IPS-NIHi7 (cell line): Measurements from ENCODE around the gene NAGA.
"Not testable (repeated sequence)": the region's sequence is repeated elsewhere in the genome, so short reads cannot be mapped to it uniquely, and the experiment has no call there.

ENCODE experiments used
- DNase-seq: peaks from one replicate; pipeline ENCODE4 v3.0.0; 2012; ENCODE audit warnings: mixed read lengths; ENCODE audit errors: extremely low spot score

NAGA gene

GRCh38 chr22:42076764-42077485, 6.3 kb upstream of the NAGA start:
- DNase-seq: no peak

- DNase-seq: no peak
Observed at GRCh38 chr22:42074846-42075676, 4.4 kb upstream of the NAGA start.

DNA sequence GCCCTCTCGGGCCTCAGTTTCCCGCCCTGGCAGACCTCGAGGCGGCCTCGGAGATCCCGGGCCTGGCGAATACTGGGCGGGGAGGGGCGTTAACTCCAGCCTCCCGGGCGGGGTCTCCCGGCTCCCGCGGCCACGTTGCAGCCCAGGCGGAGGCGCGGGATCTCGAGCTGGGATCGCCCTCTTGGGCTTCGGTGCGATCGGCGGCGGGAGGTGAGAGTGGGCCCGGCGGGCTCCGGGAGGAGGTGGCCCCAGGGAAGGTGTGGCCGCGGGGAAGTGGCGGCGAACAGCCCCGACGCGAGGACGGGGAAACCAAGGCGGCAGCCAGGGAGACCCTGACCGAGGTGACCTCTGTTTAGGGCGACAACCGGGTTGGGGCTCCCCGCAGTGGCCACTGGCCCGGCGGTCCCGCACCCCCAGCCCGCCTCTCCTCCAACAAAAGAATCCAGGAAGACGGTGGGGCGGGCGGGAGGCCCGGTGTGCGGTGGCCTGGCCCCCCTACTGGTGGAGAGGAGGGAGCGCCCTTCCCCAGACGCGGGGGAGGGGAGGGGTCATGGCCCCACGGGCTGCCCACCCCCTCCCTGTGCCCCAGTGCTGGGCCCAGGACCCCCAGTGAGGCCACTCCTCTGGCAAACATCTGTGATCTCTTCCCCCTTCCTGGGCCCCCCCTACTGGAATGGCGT, 3.7 kb upstream of the NAGA start, which contains the start of gene PHETA2:
PHETA2 (plus strand) TSS at position 117 of the 680 bp plus-strand sequence. CDS start 3,046 bp downstream, outside the sequence.
- peak; percentile 48 for DNase-seq

DNA sequence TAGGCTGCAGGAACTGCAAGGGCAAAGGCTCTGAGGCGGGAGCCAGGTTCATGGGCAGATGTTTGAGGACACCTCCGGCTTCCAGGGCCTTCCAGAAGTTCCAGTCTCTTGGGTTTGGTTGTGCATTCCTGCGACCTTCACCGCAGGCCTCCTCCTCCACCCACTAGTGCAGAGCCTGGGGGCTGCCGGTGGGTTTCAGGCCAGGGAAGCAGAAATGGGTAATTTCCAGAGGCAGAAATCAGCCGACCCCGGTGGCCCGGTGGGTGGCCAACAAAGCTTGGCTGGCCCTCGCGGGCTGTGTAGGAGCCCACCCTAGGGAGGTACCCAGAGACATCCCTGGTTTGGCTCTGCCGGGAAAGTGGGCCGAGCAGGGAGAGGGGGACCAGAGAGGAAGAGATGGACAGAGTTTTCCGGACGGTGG, 3.0 kb upstream of the NAGA start:
- no peak for DNase-seq

DNA sequence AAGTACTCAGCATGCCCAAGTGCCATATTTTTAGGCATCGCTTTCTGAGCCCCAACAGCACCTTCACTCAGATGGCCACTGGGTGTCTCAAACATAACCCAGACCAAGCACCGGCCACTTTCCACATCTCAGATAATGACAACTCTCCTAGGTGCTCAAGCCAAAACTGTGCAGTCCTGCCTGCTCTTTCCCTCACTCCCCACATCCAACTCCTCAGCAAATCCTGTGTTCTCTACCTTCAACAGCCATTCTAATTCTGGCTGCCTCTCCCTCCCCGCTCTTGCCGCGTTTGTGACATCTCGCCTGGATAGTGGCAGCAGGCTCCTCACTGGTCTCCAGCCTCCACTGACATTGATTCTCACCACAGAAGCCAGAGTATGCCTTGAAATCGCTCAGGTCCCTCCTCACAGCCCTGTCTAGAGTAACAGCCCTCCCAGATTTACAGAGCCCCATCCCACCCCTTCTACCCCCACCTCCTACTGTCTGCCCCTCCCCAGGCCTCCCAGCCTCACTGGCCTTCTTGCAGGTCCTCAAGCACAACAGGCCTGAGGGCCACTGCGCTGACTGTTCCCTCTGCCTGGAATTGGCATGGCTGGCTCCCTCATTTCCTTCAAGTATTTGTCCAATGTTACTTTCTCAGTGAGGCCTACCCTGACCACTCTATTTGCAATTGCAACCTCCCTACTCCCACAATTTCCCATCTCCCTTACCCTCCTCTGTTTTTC, 2.2 kb upstream of the NAGA start:
- DNase-seq: no peak

GRCh38 chr22:42071508-42071907, 896 bp upstream of the NAGA start:
- not testable (repeated sequence) for DNase-seq

GRCh38 chr22:42069801-42070516, 653 bp downstream of the NAGA start:
- DNase-seq: peak; percentile 40

DNA sequence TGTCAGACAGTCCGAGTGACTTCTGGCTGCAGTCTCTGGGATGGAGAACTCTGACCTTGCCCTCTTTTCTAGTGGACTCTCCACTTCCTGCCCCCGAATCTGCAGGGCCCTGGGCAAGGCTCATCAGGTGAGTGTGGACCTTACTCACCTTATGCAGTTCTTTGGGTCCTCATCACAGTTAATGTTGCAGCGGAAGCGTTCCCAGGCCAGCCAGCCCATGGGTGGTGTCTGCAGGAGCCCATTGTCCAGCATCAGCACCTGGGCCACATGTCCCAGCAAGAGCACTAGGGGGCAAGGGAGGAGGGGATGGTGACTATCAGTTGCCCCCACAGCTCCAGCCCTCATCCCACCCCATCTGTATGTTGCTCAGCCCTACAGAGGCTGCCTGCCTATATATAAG, 2.3 kb downstream of the NAGA start:
- no peak for DNase-seq

DNA sequence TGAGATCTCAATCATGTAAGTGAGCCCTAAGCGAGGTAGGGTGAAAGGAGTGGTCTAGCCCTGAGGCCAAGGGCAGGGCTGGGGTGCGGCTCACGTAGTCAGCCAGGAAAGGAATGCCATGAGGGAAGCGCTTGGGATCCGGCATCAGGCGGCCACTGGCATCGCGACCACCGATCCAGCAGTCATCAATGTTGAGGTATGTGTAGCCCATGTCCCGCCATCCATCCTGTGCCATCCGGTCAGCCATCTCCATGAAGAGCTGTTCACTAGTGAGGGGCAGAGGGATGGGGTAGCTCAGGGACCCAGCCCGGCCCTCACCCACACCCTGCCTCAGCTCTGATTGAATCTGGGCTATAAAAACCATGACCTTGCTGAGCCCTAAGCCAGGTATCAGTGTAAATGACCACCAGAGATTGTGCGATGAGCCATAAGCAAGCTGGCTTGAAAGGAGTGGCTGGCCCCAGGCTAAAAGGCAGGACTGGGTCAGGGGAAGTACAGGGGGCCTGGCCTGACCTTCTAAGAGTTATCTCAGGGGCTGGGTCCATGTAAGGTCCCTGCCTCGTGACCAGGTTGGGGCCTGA, 2.9 kb downstream of the NAGA start:
- DNase-seq: no peak

GRCh38 chr22:42066937-42067336, 3.7 kb downstream of the NAGA start:
- DNase-seq: no peak

DNA sequence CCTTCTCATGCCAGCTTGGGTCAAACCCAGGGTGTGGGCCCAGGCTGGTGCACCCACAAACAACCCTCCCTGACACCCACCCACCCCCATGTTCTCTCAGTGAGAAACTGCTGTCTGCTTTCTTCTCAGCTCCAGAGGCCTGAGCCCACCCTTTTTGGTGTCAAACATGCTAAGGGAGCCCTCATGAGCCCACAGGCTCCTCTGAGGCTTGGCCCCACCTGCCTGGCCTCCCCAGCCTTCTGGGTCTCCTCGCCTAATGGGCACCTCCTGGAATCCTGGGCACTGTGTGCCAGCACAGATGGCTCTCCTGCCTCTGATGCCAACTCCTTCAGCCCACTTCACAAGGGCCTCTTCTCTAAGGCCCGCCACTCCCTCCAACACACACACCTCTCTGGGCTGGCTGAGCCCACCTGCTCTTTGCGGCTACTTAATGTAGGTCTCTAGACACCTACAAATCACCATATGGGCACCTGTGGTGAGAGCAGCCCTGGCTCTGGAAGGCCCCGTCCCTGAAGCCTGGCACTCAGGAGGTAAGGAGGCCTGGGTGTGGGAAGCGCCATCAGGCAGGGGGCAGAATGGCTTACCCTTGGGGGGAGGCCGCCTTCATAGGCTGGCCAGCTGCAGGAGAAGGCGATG, 4.4 kb downstream of the NAGA start:
- DNase-seq: no peak

DNA sequence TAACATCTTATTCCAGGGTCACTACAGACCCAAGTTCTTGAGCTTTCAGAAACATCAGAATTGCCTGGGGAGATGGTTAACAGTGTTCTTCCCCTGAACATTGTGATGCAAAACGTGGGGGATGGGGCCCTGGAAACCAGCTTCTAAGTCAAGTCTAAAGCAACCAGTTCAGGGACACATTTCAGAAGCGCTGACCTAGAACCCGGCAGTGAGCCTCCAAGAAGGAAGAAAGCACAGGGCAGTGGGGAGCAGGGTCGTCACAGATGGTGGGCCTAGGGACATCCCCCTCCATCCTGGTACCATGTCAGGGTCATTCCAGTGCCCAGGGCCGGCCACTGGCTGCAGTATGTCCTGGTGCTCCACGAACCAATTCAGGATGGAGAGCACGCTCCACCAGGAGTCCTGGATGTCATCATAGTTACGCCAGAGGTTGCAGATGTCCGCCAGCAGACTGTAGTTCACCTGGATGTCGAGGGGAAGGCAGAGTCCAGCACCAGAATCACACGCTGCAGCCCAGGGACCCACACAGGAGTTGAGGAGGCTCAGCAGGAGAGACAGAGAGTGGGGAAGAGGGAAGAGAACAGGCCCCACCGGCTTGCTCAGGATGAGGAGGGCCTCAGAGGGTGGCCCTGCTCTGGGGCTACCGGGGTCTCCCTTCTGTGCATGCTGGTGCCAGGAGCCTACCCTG, 5.0 kb downstream of the NAGA start:
- DNase-seq: peak; percentile 55

DNA sequence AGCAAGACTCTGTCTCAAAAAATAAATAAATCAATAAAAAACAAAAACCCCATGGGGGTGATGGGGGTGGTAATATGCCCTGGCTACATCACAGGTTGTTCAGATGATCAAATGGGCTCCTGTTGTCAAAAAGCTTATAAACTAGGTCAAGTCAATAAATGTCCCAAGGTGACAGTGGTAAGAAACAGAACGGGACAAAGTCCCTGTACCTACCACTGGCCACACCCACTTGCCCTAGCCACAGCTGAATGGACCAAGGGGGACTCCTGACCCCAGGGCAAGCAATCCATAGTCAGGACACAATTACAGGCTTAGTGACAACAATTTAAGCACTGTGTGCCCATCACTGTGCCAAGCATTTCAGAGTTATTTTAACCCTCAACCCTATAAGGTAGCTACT, 6.0 kb downstream of the NAGA start:
- DNase-seq: no peak

DNA sequence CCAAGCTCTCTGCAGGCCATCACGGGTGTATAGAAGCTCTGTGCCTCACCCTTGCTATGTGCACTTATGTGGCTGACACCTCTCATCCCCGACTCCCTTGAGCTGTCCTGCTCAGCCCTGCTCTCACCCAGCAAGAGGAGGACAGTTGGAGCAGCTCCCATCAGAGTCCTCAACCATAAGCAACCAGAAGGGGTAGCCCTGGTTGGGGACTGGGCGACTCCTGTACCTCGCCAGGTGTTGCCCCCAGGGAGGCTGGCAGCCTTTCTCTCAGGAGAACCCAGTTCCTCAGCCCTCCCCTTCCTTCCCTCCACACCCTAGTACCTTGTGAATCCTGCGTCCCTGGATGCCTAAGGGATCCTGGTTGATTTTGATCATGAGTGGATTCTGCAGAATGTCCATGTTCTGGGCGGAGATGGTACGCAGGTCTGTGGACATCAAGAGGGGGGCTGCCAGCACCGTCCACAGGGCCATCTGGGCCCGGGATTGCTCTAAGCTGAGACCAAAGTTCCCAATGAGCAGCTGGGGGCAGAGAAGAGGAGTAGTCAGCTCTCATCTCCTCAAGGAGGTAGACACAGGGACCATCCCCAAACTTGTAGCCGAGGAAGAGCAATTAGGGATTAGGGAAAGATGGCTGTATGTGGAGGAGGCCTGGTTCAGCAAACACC, 8.0 kb downstream of the NAGA start:
- no peak for DNase-seq

DNA sequence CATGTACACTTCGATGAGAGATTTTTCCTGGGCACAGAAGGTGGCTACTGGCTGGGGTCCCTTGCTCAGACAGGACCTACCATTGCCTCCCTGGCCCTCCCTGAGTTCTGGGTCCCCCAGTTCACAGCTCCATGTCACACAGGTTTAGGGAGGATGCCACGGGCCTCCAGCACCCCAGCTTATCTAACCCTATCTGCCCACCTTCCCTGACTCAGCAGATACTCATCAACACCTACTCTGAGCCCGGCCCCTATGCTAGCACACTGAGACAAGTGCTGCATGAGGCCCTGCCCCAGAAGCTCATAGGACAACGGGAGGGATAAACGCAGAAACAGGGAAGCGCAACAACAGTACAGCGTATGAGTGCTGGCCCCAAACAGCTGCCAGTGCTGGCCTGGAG, 9.6 kb downstream of the NAGA start:
- no peak for DNase-seq

DNA sequence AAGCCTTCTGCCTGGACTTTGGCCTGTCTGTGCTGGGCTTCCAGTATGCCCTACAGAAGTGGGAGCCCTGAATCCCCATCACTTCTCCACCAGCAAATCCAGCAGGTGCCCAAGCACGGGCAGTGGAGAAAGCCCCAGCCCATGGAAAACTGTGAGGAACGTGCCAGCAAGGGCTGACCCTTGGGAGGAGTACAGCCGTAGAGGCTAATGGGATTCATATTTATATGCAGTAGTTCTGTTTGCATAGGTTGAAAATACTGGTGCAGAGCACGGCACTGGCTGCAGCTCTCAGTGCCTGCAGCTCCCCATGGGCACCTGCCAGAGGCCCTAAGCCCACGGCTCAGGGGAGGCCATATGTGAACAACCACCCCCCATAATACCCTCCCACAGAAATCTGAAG, 10.1 kb downstream of the NAGA start:
- no peak for DNase-seq

DNA sequence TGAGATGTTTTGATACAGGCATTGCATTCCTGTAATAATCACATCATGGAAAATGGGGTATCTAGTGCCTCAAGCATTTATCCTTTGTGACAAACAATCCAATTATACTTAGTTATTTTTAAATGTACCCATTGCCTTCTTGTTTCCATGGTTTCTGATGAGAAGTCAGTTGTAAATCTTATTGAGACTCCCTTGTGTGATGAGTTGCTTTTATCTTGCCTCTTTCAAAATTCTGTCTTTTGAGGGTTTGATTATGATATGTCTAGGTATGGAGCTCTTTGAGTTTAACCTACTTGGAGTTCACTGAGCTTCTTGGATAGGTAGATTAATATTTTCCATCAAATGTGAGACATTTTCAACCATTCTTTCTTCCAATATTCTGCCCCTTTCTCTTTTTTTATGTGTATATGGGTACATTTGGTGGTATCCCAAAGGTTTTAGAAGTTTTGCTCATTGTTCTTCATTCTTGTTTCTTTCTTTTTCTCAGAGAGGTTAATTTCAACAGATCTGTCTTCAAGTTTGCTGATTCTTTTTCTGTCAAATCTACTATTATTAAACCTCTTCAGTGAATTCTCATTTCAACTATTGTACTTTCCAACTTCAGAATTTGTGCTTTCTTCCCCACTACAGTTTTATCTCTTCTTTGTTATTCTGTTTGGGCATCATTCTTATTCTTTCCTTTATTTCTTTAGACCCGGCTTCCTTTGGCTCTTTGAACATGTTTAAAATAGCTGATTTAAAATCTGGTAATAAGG, 13.7 kb downstream of the NAGA start:
- no peak for DNase-seq

DNA sequence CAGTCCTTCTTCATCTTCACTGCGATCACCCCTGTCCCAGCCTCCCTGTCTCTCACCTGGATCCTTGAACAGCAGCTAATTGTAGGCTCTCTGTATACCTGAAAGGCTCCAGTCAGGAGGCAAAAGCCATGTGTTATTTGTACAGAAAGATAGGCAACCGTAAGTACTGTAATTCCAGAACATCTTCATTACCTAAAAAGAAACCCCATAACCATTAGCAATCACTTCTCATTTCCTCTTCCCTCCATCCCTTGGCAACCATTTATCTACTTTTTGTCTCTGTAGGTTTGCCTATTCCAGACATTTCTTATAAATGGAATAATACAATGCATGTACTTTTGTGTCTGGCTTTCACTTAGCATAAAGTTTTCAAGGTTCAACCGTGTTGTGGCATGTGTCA, 17.8 kb downstream of the NAGA start:
- DNase-seq: no peak
